Measurements from ENCODE around the gene PRPF18.
"Not testable (repeated sequence)": the region's sequence is repeated elsewhere in the genome, so short reads cannot be mapped to it uniquely, and the experiment has no call there.

Gene PRPF18

GRCh38 chr10:13586676-13587355 lies at the start of gene PRPF18:
TSS of gene PRPF18 (plus strand) at chr10:13586965. CDS start at chr10:13587087, 122 bp downstream.
- DNase-seq (ENCODE audit: low spot score) = peak; percentile 95

- DNase-seq (ENCODE audit: low spot score) = not testable (repeated sequence)
These were observed 48.8 kb upstream of the PRPF18 start for GRCh38 chr10:13537985-13538384.

- no peak for DNase-seq (ENCODE audit: low spot score)
These were observed 44.2 kb upstream of the PRPF18 start for GRCh38 chr10:13542533-13542932.

- DNase-seq (ENCODE audit: low spot score) = no peak
These were observed 36.0 kb upstream of the PRPF18 start for GRCh38 chr10:13550802-13551201.

GRCh38 chr10:13555884-13556510 lies 30.8 kb upstream of the PRPF18 start:
- DNase-seq (ENCODE audit: low spot score) = no peak

GRCh38 chr10:13559124-13559700 lies 27.6 kb upstream of the PRPF18 start:
- DNase-seq (ENCODE audit: low spot score) = no peak

GRCh38 chr10:13560597-13560996 lies 26.2 kb upstream of the PRPF18 start:
- DNase-seq (ENCODE audit: low spot score) = no peak

GRCh38 chr10:13563481-13564445 lies 23.0 kb upstream of the PRPF18 start:
- DNase-seq (ENCODE audit: low spot score) = no peak

GRCh38 chr10:13564576-13564975 lies 22.2 kb upstream of the PRPF18 start:
- no peak for DNase-seq (ENCODE audit: low spot score)

- DNase-seq (ENCODE audit: low spot score) = no peak
These were observed 19.7 kb upstream of the PRPF18 start for GRCh38 chr10:13567030-13567429.

- no peak for DNase-seq (ENCODE audit: low spot score)
These were observed 15.2 kb upstream of the PRPF18 start for GRCh38 chr10:13571541-13571940.

GRCh38 chr10:13573960-13574359 lies 12.8 kb upstream of the PRPF18 start:
- DNase-seq (ENCODE audit: low spot score) = no peak

GRCh38 chr10:13585195-13585751 lies 1.5 kb upstream of the PRPF18 start:
- no peak for DNase-seq (ENCODE audit: low spot score)

GRCh38 chr10:13585943-13586342 lies 822 bp upstream of the PRPF18 start:
- DNase-seq (ENCODE audit: low spot score) = no peak

- no peak for DNase-seq (ENCODE audit: low spot score)
These were observed 626 bp downstream of the PRPF18 start for GRCh38 chr10:13587391-13587790.

- no peak for DNase-seq (ENCODE audit: low spot score)
These were observed 2.6 kb downstream of the PRPF18 start for GRCh38 chr10:13589316-13589715.

GRCh38 chr10:13590886-13591285 lies 4.1 kb downstream of the PRPF18 start:
- DNase-seq (ENCODE audit: low spot score) = no peak

GRCh38 chr10:13592306-13592705 lies 5.5 kb downstream of the PRPF18 start:
- DNase-seq (ENCODE audit: low spot score) = no peak

GRCh38 chr10:13593535-13593934 lies 6.8 kb downstream of the PRPF18 start:
- DNase-seq (ENCODE audit: low spot score) = no peak

GRCh38 chr10:13594641-13595040 lies 7.9 kb downstream of the PRPF18 start:
- no peak for DNase-seq (ENCODE audit: low spot score)

GRCh38 chr10:13597909-13598308 lies 11.1 kb downstream of the PRPF18 start:
- no peak for DNase-seq (ENCODE audit: low spot score)
